ENCODE results near the gene EXOSC9.

DNA sequence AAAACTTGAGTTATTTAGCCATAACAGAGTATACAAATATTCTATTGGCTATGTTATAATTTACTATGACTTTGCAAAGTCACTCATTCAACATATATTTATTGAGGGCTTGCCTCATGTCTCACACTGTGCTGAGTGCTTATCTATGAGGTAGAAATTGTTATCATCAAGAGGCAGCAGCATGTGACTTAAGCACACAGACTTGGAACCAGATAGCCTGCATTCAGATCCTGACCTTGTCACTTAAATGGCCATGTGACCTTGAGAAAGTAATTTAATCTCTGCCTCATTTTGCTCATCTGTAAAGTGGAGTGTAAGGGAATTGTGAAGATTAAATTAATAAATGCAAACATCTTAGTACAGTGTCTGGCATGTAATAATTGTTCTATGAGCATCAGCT is 10.1 kb upstream of the EXOSC9 start:
- TF ChIP-seq EZH2 (IDR thresholded peaks at IDR 0.05; ENCODE audit: borderline replicate concordance, low read depth, low read length, severe bottlenecking): no peak
- TF ChIP-seq, protein P1, sequence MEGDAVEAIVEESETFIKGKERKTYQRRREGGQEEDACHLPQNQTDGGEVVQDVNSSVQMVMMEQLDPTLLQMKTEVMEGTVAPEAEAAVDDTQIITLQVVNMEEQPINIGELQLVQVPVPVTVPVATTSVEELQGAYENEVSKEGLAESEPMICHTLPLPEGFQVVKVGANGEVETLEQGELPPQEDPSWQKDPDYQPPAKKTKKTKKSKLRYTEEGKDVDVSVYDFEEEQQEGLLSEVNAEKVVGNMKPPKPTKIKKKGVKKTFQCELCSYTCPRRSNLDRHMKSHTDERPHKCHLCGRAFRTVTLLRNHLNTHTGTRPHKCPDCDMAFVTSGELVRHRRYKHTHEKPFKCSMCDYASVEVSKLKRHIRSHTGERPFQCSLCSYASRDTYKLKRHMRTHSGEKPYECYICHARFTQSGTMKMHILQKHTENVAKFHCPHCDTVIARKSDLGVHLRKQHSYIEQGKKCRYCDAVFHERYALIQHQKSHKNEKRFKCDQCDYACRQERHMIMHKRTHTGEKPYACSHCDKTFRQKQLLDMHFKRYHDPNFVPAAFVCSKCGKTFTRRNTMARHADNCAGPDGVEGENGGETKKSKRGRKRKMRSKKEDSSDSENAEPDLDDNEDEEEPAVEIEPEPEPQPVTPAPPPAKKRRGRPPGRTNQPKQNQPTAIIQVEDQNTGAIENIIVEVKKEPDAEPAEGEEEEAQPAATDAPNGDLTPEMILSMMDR (IDR thresholded peaks at IDR 0.05; ENCODE audit: borderline replicate concordance, extremely low read depth, low read length, poor library complexity, severe bottlenecking): no peak
